ENCODE data around the gene ZFPL1. TPM values are rescaled to one million over a fixed set of nuclear protein-coding genes. Genes with fewer than 3 reads are reported as not detected.

The ZFPL1 gene
- total and polyA plus RNA-seq, 9 of the 15 experiments (the other 6 are each of a cell fraction or from before 2014, with no cell fraction given): 3.7 to 37.5 (median 22.7) TPM

GRCh38 chr11:65112546-65113360 lies 28.7 kb downstream of the ZFPL1 start (continued):
- 0 out of 2 replicates have a peak, but pooled peaks have one; percentile 76 for TF ChIP-seq HMGXB4 (CRISPR knock-in tag; IDR thresholded peaks at IDR 0.05)
- peak; percentile 80 for TF ChIP-seq POLR2G (IDR thresholded peaks at IDR 0.05; ENCODE audit: low read depth, low read length)
- no peak for TF ChIP-seq CEBPG (CRISPR knock-in tag; IDR thresholded peaks at IDR 0.05)
- no peak for TF ChIP-seq CEBPG (tag; conservative IDR thresholded peaks at IDR 0.05 in 1 of 2, IDR thresholded peaks at IDR 0.05 in 1 of 2)
- TF ChIP-seq ZNF586 (CRISPR knock-in tag; conservative IDR thresholded peaks at IDR 0.05): no peak

GRCh38 chr11:65113361-65113756 lies 29.3 kb downstream of the ZFPL1 start:
- in situ Hi-C loops (cut with MboI): no loop called here
- Histone ChIP-seq H3K9me3 (replicated peaks; ENCODE audit: control insufficient read depth, insufficient read depth, low read depth, low read length) (no peaks in the 10 kb centered on the region), H2AFZ (ENCODE audit: low read depth, low read length) (peak overlapping the region; percentile 89; the same call in 1 of the 2 replicates), H3K4me3 (peak overlapping the region; percentile 44), H3K9me1 (ENCODE audit: control insufficient read depth, insufficient read depth, low read length) (no peaks in the 10 kb centered on the region), H3K4me2 (ENCODE audit: insufficient read depth, low read length) (peak overlapping the region; percentile 93), H3K36me3 (ENCODE audit: control insufficient read depth, insufficient read depth, low read length) (peaks cover 40% of the 10 kb centered on the region), H3K9ac (ENCODE audit: insufficient read depth in 1 of 2, low read depth in 2 of 2, low read length in 2 of 2) (peak overlapping the region; percentile 78 to 89), H3K79me2 (ENCODE audit: control insufficient read depth, insufficient read depth, low read length) (peaks cover 26% of the 10 kb centered on the region), H4K20me1 (replicated peaks; ENCODE audit: control insufficient read depth, insufficient read depth, low read length) (no peaks in the 10 kb centered on the region), H3K27ac (ENCODE audit: extremely low read depth, low read depth, low read length) (peak overlapping the region; percentile 79; the same call in 1 of the 3 replicates), H3K4me1 (replicated peaks in 1 of 2; ENCODE audit: control insufficient read depth in 2 of 2, insufficient read depth in 2 of 2, low read length in 2 of 2) (peaks cover 31 to 70% of the 10 kb centered on the region in 2 experiments), H3K27me3 (ENCODE audit: control insufficient read depth in 2 of 2, insufficient read depth in 2 of 2, low read length in 2 of 2) (no peaks in the 10 kb centered on the region)
- POLR2A ChIA-PET: interaction anchor here (0.6 to 7.2 kb wide), 8 partner anchors 17 to 386 kb away, joined by 3 to 92 read pairs (median 4); partner anchors contain the start of genes CDC42EP2, MALAT1, SPDYC and SYVN1
- BruUV-seq (replicated peaks): no TSS peak
- 23% methylated on average over 13 of the region's 14 CpGs for WGBS (ENCODE audit: insufficient coverage, low coverage, missing lambda C conversion rate)
- ATAC-seq: no peak
- intact Hi-C loops (cut with micrococcal nuclease): loop anchor here (5.0 to 10.0 kb wide), 3 partner anchors 201 to 266 kb away; partner anchors contain the start of gene CDC42EP2
- CTCF ChIA-PET (ENCODE audit: low intra/inter-chr PET ratio): interaction anchor here (2.5 kb wide), 1 partner anchor 67 kb away, joined by 19 read pairs; the partner anchor contains the start of gene CAPN1
- peak; percentile 62; the same call in 1 of the 2 replicates for TF ChIP-seq FOXP1 (CRISPR knock-in tag; IDR thresholded peaks at IDR 0.05)
- TF ChIP-seq UBTF (IDR thresholded peaks at IDR 0.05; ENCODE audit: borderline replicate concordance in 1 of 2, low read depth in 2 of 2, low read length in 2 of 2): 0 out of 4 replicates have a peak, but pooled peaks of 1 of the 2 experiments have one; percentile 11
- peak; percentile 28; the same call in 1 of the 2 replicates for TF ChIP-seq USF1 (CRISPR knock-in tag; IDR thresholded peaks at IDR 0.05)
- peak; percentile 61 for TF ChIP-seq NFIC (IDR thresholded peaks at IDR 0.05)
- 0 out of 4 replicates have a peak, but pooled peaks of 1 of the 2 experiments have one; percentile 26 for TF ChIP-seq FOXA3 (CRISPR knock-in tag; conservative IDR thresholded peaks at IDR 0.05 in 1 of 2, IDR thresholded peaks at IDR 0.05 in 1 of 2)
- 0 out of 2 replicates have a peak, but pooled peaks have one; percentile 9 for TF ChIP-seq ZC3H11A (IDR thresholded peaks at IDR 0.05; ENCODE audit: low read depth, low read length)
- TF ChIP-seq HEY1 (CRISPR knock-in tag; IDR thresholded peaks at IDR 0.05; ENCODE audit: borderline replicate concordance): no peak
- TF ChIP-seq SMARCA4 (IDR thresholded peaks at IDR 0.05): no peak
- FAIRE-seq: no peak
- DNase-seq (ENCODE audit: extremely low read depth in 1 of 4, low spot score in 3 of 4): peak in 1 of 4 experiments; percentile 23

Data from K562 (cell line).